Fibroblast of the aortic adventitia (primary cell): ENCODE results near the gene HBS1L. TPM values are rescaled to one million over a fixed set of nuclear protein-coding genes. Genes with fewer than 3 reads are reported as not detected.

Experiments used
- DNase-seq: peaks from one replicate; pipeline ENCODE4 v3.0.0-alpha.2; 2010; ENCODE audit warnings: low read depth
- H3K4me3 ChIP-seq: 2 replicates; pipeline ENCODE4 v1.5.1; 2011; ENCODE audit warnings: low read depth, mild to moderate bottlenecking, control low read depth, low read length, moderate library complexity
- total RNA-seq: library from RNA; depleted of rRNA; stranded (reverse); fragments of >200 nt; gene quantifications from 2 replicates; pipeline ENCODE4 v1.2.3, GENCODE V29; 2012; ENCODE audit warnings: low replicate concordance
- TF ChIP-seq, protein P1 (sequence below): IDR thresholded peaks from 2 replicates; pipeline ENCODE4 v1.5.1; 2011; ENCODE audit warnings: mild to moderate bottlenecking, low read length, control low read depth, inconsistent platforms; ENCODE audit not compliant: insufficient read depth

The HBS1L gene
- total RNA-seq, 1 donor = 141 TPM

DNA sequence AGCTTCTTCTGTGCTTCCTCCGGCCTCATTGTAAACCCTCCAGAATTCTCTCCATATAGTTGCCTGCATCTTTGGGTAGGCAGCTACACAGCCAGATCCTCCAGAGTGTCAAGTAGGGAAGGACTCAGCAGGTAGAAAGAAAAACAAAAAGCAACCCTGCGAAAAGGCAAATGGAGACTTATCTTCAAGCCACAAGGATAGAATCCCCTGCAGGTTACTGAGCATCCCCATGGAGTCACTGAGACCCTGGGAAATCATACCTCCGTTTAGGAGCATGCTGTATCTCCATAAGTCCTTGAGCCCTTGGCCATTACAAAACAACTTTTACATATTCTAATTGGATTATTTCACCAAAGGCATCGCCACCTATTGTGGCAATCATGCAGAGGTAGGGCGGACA is 133.3 kb downstream of the HBS1L start:
- TF ChIP-seq, protein P1, sequence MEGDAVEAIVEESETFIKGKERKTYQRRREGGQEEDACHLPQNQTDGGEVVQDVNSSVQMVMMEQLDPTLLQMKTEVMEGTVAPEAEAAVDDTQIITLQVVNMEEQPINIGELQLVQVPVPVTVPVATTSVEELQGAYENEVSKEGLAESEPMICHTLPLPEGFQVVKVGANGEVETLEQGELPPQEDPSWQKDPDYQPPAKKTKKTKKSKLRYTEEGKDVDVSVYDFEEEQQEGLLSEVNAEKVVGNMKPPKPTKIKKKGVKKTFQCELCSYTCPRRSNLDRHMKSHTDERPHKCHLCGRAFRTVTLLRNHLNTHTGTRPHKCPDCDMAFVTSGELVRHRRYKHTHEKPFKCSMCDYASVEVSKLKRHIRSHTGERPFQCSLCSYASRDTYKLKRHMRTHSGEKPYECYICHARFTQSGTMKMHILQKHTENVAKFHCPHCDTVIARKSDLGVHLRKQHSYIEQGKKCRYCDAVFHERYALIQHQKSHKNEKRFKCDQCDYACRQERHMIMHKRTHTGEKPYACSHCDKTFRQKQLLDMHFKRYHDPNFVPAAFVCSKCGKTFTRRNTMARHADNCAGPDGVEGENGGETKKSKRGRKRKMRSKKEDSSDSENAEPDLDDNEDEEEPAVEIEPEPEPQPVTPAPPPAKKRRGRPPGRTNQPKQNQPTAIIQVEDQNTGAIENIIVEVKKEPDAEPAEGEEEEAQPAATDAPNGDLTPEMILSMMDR = no peak
- no peak for DNase-seq
- no peak overlapping the region for H3K4me3 ChIP-seq

- H3K4me3 ChIP-seq = no peak overlapping the region
- TF ChIP-seq, protein P1 = no peak
- DNase-seq = no peak
These were observed 134.2 kb downstream of the HBS1L start for GRCh38 chr6:134920422-134920821.

DNA sequence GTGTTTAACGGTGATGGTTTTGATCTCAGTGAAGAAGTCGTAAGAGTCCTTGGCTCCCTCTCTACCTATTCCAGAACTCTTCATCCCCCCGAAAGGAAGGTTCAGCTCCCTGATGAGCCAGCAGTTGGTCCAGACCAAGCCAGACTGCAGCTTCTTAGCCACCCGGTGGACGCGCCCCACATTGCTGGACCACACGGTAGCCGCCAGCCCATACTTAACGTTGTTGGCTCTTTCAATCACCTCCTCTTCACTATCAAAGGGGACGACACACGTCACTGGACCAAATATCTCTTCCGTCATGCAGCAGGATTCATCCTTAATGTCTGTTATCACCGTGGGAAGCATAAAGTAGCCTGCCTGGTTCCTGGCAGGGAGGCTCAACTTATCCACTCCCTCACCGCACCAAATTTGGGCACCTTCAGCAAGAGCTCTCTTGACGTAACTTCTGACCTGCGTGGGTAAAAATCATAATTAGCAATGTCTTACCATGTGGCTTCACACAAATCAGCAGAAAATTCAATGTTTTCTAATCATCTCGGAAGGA is 136.1 kb downstream of the HBS1L start:
- H3K4me3 ChIP-seq = no peak overlapping the region
- TF ChIP-seq, protein P1 = no peak
- DNase-seq = no peak

GRCh38 chr6:134911547-134911946 is 143.1 kb downstream of the HBS1L start:
- no peak overlapping the region for H3K4me3 ChIP-seq
- DNase-seq = peak; percentile 82
- TF ChIP-seq, protein P1 = no peak

- H3K4me3 ChIP-seq = no peak overlapping the region
- peak; percentile 53 for DNase-seq
- TF ChIP-seq, protein P1 = no peak
These were observed 144.1 kb downstream of the HBS1L start for GRCh38 chr6:134910593-134910935.

Other genes with a start within 250 kb of the HBS1L start
- 0.09 and 0.16 TPM in 2 replicates for gene ALDH8A1, start 104.7 kb downstream of the HBS1L start, total RNA-seq
- 0.54 and 1.6 TPM in 2 replicates for gene MYB, start 126.5 kb upstream of the HBS1L start, total RNA-seq